Smooth muscle cell (in vitro differentiated cells): ENCODE measurements around the gene RNF19B. TPM values are rescaled to one million over a fixed set of nuclear protein-coding genes. Genes with fewer than 3 reads are reported as not detected.

Experiments
- DNase-seq: peaks from one replicate; lab custom pipeline; 2025; ENCODE audit not compliant: unreplicated experiment; lab: John Stamatoyannopoulos, UW
- H2AFZ ChIP-seq: fragments of 200-600 bp; sonication (generic); 2 replicates; pipeline ENCODE4 v1.6.0; 2016; ENCODE audit warnings: antibody characterized with exemption, low read depth, mild to moderate bottlenecking
- H3F3A ChIP-seq: fragments of 200-600 bp; sonication (generic); 2 replicates; pipeline ENCODE4 v1.6.0; 2017; ENCODE audit warnings: antibody characterized with exemption, low read depth
- H3K27ac ChIP-seq: fragments of 200-600 bp; sonication (generic); 2 replicates; pipeline ENCODE4 v1.5.1; 2016; ENCODE audit warnings: low read depth, mild to moderate bottlenecking
- H3K27me3 ChIP-seq: fragments of 200-600 bp; sonication (generic); 2 replicates; pipeline ENCODE4 v1.6.1; 2016; ENCODE audit warnings: low read depth, mild to moderate bottlenecking
- H3K36me3 ChIP-seq: fragments of 200-600 bp; sonication (generic); 2 replicates; pipeline ENCODE4 v1.5.1; 2016; ENCODE audit warnings: low read depth
- H3K4me1 ChIP-seq: fragments of 200-600 bp; sonication (generic); 2 replicates; pipeline ENCODE4 v1.5.1; 2016; ENCODE audit warnings: low read depth
- H3K4me2 ChIP-seq: fragments of 200-600 bp; sonication (generic); 2 replicates; pipeline ENCODE4 v1.6.0; 2016; ENCODE audit warnings: mild to moderate bottlenecking
- H3K4me3 ChIP-seq: fragments of 200-600 bp; sonication (generic); 2 replicates; pipeline ENCODE4 v1.5.1; 2016; ENCODE audit warnings: mild to moderate bottlenecking
- H3K79me2 ChIP-seq: fragments of 200-600 bp; sonication (generic); 2 replicates; pipeline ENCODE4 v1.6.0; 2016; ENCODE audit warnings: low read depth, mild to moderate bottlenecking
- H3K9ac ChIP-seq: fragments of 200-600 bp; sonication (generic); 2 replicates; pipeline ENCODE4 v1.6.0; 2016; ENCODE audit warnings: low read depth
- H3K9me3 ChIP-seq: fragments of 200-600 bp; sonication (generic); replicated peaks from 2 replicates; pipeline ENCODE4 v1.5.1; 2016; ENCODE audit warnings: low read depth
- H4K20me1 ChIP-seq: fragments of 200-600 bp; sonication (generic); 2 replicates; pipeline ENCODE4 v1.6.0; 2016; ENCODE audit warnings: low read depth
- CTCF ChIP-seq: fragments of 200-600 bp; sonication (generic); IDR thresholded peaks from 2 replicates; pipeline ENCODE4 v1.5.1; 2017; ENCODE audit warnings: borderline replicate concordance, mild to moderate bottlenecking, antibody characterized with exemption; ENCODE audit not compliant: insufficient read depth, poor library complexity, severe bottlenecking
- WGBS: methylation state at CpG from one replicate; pipeline ENCODE4 v1.1.7; 2016; ENCODE audit warnings: low lambda C conversion rate; 5-methylcytosine and 5-hydroxymethylcytosine counted together
- polyA plus RNA-seq: library from polyadenylated mRNA; unstranded; fragments of >200 nt; fragmentation: Nextera tagmentation; extraction: Ambion mirVana; gene quantifications from 2 replicates; pipeline ENCODE4 v1.2.1, GENCODE V29; 2016
- total RNA-seq: library from RNA; depleted of rRNA; stranded (reverse); fragments of >200 nt; gene quantifications from 2 replicates; pipeline ENCODE4 v1.2.3, GENCODE V29; 2014

Gene RNF19B
- total and polyA plus RNA-seq, 2 experiments from 2014 or later: 11.2 to 12.3 TPM

- Histone ChIP-seq H3K79me2 (no peaks in the 10 kb centered on the region), H3K4me1 (peaks cover 8% of the 10 kb centered on the region), H3K4me2 (no peak overlapping the region), H3K9me3 (no peaks in the 10 kb centered on the region), H3K4me3 (no peak overlapping the region), H3F3A (no peaks in the 10 kb centered on the region), H3K9ac (no peak overlapping the region), H3K27ac (no peak overlapping the region), H2AFZ (no peak overlapping the region), H3K36me3 (no peaks in the 10 kb centered on the region), H3K27me3 (no peaks in the 10 kb centered on the region), H4K20me1 (no peaks in the 10 kb centered on the region)
- WGBS: 84% methylated on average over 3 of the region's 3 CpGs
- TF ChIP-seq CTCF: no peak
- no peak for DNase-seq
These were observed 7.0 kb upstream of the RNF19B start for GRCh38 chr1:32971576-32971975.

GRCh38 chr1:32971156-32971555 lies 6.5 kb upstream of the RNF19B start:
- no peak overlapping the region for H3K4me2 ChIP-seq
- peaks cover 8% of the 10 kb centered on the region for H3K4me1 ChIP-seq
- H3K36me3 ChIP-seq: no peaks in the 10 kb centered on the region
- no peak for DNase-seq
- no peak overlapping the region for H3K27ac ChIP-seq
- H3K79me2 ChIP-seq: no peaks in the 10 kb centered on the region
- H3K4me3 ChIP-seq: no peak overlapping the region
- no peaks in the 10 kb centered on the region for H3K27me3 ChIP-seq
- TF ChIP-seq CTCF: no peak
- H4K20me1 ChIP-seq: no peaks in the 10 kb centered on the region
- H3F3A ChIP-seq: no peaks in the 10 kb centered on the region
- no peak overlapping the region for H2AFZ ChIP-seq
- no peak overlapping the region for H3K9ac ChIP-seq
- H3K9me3 ChIP-seq: no peaks in the 10 kb centered on the region
- 100% methylated on average over 1 of the region's 1 CpG for WGBS

GRCh38 chr1:32969566-32969965 lies 5.0 kb upstream of the RNF19B start:
- no peak for DNase-seq

More at GRCh38 chr1:32969566-32969965, 5.0 kb upstream of the RNF19B start:
- H3F3A ChIP-seq: no peaks in the 10 kb centered on the region
- H3K9me3 ChIP-seq: no peaks in the 10 kb centered on the region
- no peaks in the 10 kb centered on the region for H4K20me1 ChIP-seq
- H2AFZ ChIP-seq: no peak overlapping the region
- no peak overlapping the region for H3K27ac ChIP-seq
- H3K4me3 ChIP-seq: no peak overlapping the region
- H3K79me2 ChIP-seq: no peaks in the 10 kb centered on the region
- H3K27me3 ChIP-seq: no peaks in the 10 kb centered on the region
- H3K36me3 ChIP-seq: no peaks in the 10 kb centered on the region
- no peak for TF ChIP-seq CTCF
- no peak overlapping the region for H3K4me2 ChIP-seq
- peaks cover 12% of the 10 kb centered on the region for H3K4me1 ChIP-seq
- H3K9ac ChIP-seq: no peak overlapping the region
